AG04449 (cell line): ENCODE results near the gene PRAMEF2.
"Not testable (repeated sequence)": the region's sequence is repeated elsewhere in the genome, so short reads cannot be mapped to it uniquely, and the experiment has no call there.

Experiments used
- CTCF ChIA-PET: fragments of 350-600 bp; formaldehyde crosslinking; extraction: SDS; loops from one replicate; lab custom pipeline; 2021; ENCODE audit warnings: antibody characterized with exemption; lab: Yijun Ruan, JAX
- POLR2A ChIA-PET: fragments of 400-600, 350-600 bp; formaldehyde crosslinking; extraction: SDS; loops from one replicate; lab custom pipeline; 2020; ENCODE audit warnings: antibody characterized with exemption, inconsistent platforms; lab: Yijun Ruan, JAX
- DNase-seq: peaks from one replicate; pipeline ENCODE4 v3.0.0-alpha.2; 2010; ENCODE audit warnings: low read depth, low spot score
- H3K4me3 ChIP-seq: 2 replicates; pipeline ENCODE4 v1.5.1; 2011; ENCODE audit warnings: low read depth, mild to moderate bottlenecking, control low read depth, low read length
- TF ChIP-seq, protein P1 (sequence below): IDR thresholded peaks from one replicate; pipeline ENCODE4 v1.5.1; 2011; ENCODE audit warnings: mild to moderate bottlenecking, moderate library complexity, low read length, control low read depth, inconsistent platforms; ENCODE audit not compliant: insufficient read depth; ENCODE audit errors: missing control alignments

Gene PRAMEF2, protein sequence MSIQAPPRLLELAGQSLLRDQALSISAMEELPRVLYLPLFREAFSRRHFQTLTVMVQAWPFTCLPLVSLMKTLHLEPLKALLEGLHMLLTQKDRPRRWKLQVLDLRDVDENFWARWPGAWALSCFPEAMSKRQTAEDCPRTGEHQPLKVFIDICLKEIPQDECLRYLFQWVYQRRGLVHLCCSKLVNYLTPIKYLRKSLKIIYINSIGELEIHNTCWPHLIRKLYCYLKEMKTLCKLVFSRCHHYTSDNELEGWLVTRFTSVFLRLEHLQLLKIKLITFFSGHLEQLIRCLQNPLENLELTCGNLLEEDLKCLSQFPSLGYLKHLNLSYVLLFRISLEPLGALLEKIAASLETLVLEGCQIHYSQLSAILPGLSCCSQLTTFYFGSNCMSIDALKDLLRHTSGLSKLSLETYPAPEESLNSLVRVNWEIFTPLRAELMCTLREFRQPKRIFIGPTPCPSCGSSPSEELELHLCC

DNA sequence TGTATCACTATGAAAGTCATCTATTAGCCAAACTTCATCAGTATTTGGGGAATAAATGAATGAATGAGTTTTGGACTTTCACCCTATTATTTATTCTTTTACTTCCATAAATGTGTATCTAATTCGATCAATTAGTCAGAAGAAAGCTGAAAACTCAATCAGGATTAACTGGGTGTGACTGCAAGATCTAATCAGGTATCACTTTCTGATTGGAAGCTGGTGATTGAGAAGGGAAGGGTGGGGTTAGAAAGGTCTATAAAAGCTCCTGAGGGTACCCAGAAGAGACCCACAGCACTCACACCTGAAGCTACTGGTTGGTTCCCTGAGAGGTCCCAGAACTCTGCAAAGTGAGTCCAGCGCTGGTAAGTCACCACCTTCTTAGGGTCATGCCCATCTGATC is at the start of gene PRAMEF2:
Gene PRAMEF2 (plus strand): TSS at position 301 of the 400 bp plus-strand sequence. CDS start 1,924 bp downstream, outside the sequence.
- H3K4me3 ChIP-seq, CTCF ChIA-PET, DNase-seq, POLR2A ChIA-PET: not testable (repeated sequence)

DNA sequence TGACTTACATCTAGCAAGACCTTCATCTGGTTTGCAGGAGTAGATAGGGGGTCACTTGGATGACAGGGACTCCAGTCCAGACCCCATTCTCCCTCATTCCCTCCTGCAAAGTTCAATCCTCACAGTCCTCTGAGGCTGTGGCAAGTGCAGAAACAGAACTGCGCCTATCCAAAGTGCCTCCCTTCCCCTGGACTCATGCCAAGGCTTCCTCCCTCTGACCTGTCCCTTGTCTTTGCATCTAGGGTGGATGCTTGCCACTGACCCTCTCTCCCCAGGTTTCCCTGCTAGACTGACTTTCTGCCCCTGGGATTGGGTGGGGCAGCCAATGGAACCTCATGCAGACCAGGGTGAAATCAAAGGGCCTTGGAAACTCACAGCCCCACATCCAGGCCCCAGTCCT is 47.0 kb upstream of the PRAMEF2 start:
- no peak for DNase-seq
- ChIA-PET POLR2A (no interaction called here), CTCF (no interaction called here)
- TF ChIP-seq, protein P1, sequence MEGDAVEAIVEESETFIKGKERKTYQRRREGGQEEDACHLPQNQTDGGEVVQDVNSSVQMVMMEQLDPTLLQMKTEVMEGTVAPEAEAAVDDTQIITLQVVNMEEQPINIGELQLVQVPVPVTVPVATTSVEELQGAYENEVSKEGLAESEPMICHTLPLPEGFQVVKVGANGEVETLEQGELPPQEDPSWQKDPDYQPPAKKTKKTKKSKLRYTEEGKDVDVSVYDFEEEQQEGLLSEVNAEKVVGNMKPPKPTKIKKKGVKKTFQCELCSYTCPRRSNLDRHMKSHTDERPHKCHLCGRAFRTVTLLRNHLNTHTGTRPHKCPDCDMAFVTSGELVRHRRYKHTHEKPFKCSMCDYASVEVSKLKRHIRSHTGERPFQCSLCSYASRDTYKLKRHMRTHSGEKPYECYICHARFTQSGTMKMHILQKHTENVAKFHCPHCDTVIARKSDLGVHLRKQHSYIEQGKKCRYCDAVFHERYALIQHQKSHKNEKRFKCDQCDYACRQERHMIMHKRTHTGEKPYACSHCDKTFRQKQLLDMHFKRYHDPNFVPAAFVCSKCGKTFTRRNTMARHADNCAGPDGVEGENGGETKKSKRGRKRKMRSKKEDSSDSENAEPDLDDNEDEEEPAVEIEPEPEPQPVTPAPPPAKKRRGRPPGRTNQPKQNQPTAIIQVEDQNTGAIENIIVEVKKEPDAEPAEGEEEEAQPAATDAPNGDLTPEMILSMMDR, result no peak
- H3K4me3 ChIP-seq, result no peak overlapping the region

DNA sequence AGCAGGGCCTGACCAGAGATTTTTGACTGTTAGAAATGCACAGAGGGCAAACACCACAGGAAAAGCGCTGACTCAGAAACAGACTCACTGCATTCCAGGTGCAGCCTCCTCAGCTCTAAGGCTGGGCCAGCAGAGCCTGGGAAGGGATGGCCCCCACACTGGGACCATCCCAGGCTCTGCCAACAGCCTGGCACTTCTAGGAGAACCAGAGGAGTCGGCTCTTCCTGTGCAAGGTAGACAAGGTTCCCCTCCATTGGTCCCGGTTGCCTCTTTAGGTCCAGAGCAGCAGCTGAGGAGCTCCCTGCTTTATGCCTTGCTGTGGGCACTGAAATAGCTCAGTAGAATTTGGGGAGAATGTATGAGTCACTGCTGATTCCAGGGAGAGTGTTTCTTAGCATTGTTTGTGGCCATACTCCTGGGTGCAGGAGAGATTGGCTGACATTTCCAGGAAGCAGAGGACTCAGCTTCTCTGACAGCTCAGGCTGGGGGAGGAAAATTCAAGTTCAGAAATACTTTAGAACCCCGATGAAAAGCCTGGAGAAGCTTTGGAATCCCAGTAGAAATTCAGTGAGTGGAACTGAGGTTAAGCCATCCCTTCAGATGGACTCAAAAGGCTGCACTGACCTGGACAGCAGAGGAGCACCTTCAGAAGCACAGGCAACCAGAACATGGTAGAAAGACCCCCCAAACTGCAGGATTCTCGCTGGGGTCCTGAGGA is 46.0 kb upstream of the PRAMEF2 start:
- DNase-seq, result no peak
- TF ChIP-seq, protein P1, result no peak
- ChIA-PET POLR2A (no interaction called here), CTCF (no interaction called here)
- no peak overlapping the region for H3K4me3 ChIP-seq

DNA sequence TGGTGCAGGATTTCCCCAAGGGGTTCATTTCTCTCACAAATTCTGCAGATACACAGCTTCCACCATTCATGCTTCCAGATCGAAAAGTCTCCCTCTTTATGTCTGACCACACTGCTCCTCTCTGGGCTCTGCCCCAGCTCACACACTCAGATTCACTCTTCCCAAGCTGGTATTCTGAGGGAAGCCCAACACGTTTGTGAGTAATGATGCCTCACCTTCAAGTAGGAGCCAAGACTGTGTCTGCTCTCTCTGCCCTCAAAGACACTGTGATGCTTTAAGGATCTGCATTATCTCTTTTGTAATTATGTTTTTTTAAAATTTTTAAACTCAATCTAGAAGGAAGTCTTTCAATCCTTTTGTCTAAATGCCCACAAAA is 45.5 kb upstream of the PRAMEF2 start:
- TF ChIP-seq, protein P1, result no peak
- ChIA-PET CTCF (no interaction called here), POLR2A (no interaction called here)
- no peak for DNase-seq
- H3K4me3 ChIP-seq, result no peak overlapping the region

DNA sequence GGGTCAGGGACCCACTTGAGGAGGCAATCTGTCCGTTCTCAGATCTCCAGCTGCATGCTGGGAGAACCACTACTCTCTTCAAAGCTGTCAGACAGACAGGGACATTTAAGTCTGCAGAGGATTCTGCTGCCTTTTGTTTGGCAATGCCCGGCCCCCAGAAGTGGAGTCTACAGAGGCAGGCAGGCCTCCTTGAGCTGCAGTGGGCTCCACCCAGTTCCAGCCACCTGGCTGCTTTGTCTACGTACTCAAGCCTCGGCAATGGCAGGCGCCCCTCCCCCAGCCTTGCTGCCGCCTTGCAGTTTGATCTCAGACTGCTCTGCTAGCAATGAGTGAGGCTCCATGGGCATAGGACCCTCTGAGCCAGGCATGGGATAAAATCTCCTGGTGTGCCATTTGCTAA is 37.8 kb upstream of the PRAMEF2 start:
- DNase-seq, POLR2A ChIA-PET, H3K4me3 ChIP-seq, CTCF ChIA-PET: not testable (repeated sequence)

DNA sequence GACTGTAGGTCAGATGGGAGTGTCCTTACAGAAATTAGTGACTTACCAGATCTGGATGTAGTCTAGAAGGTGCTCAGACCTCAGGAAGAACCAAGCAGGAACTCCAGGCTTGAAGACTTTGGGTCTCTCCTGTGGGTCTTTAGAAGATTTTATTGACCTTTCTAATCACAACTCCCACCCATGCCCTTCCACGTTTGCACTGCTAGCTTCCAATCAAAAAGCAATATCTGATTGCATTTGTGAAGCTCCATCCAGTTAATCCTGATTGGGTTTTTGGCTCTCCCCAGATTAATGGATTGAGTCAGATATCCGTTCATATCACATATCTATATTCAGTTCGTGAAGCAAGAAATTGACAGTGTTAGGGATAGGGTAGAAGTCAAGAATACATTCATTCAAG is 25.6 kb upstream of the PRAMEF2 start, which contains the start of gene PRAMEF11:
Gene PRAMEF11 (minus strand): TSS at position 101 of the 400 bp plus-strand sequence. CDS start 2,621 bp downstream, outside the sequence.
- POLR2A ChIA-PET, H3K4me3 ChIP-seq, CTCF ChIA-PET, DNase-seq: not testable (repeated sequence)

DNA sequence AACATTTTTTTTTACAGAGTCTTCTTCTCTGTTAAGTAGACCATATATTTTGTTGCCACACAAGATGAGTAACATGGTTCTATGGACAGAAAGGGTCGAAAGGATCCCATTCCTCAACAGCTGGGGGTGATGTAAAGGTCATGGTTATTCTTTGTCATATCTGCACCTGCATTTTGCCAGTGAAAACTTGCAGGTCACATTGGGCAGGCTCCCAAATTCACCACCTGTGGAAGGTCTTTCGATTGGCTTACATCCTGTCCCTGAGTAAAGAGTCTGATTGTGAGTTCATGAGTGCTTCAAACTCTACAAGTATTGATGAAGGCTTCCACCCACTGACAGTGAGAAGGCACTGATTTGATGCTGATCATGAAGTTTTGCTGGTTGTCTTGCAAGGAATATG is 23.6 kb upstream of the PRAMEF2 start:
- POLR2A ChIA-PET, DNase-seq, CTCF ChIA-PET: not testable (repeated sequence)

DNA sequence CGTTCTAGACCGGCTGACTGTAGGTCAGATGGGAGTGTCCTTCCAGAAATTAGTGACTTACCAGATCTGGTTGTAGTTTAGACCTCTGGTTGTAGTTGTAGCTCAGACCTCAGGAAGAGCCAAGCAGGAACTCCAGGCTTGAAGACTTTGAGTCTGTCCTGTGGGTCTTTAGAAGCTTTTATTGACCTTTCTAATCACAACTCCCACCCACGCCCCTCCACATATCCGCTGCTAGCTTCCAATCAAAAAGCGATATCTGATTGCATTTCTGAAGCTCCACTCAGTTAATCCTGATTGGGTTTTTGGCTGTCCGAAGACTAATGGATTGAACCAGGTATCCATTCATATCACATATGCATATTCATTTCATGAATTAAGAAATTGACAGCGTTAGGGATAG is 8.3 kb upstream of the PRAMEF2 start, which contains the start of gene HNRNPCL1:
Gene HNRNPCL1 (minus strand): TSS at position 101 of the 400 bp plus-strand sequence. CDS start 431 bp downstream, outside the sequence.
- CTCF ChIA-PET, H3K4me3 ChIP-seq, DNase-seq, POLR2A ChIA-PET: not testable (repeated sequence)

More for the DNA sequence above, 23.6 kb upstream of the PRAMEF2 start:
- not testable (repeated sequence) for H3K4me3 ChIP-seq

DNA sequence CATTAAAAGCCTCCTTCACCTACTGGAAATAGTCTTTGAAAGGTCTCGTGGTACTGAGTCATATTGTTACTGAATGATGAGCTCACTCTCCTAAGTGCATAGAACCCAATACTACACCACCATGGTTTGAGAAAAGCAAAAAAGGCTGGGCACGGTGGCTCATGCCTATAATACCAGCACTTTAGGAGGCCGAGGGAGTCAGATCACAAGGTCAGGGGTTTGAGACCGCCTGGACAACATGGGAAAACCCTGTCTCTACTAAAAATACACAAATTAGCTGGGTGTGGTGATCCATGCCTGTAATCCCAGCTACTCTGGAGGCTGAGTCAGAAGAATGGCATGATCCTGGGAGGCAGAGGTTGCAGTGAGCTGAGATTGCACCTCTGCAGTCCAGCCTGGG is 5.1 kb upstream of the PRAMEF2 start:
- H3K4me3 ChIP-seq, result no peak overlapping the region
- CTCF ChIA-PET, result no interaction called here
- TF ChIP-seq, protein P1, result no peak
- no peak for DNase-seq
- POLR2A ChIA-PET, result no interaction called here

DNA sequence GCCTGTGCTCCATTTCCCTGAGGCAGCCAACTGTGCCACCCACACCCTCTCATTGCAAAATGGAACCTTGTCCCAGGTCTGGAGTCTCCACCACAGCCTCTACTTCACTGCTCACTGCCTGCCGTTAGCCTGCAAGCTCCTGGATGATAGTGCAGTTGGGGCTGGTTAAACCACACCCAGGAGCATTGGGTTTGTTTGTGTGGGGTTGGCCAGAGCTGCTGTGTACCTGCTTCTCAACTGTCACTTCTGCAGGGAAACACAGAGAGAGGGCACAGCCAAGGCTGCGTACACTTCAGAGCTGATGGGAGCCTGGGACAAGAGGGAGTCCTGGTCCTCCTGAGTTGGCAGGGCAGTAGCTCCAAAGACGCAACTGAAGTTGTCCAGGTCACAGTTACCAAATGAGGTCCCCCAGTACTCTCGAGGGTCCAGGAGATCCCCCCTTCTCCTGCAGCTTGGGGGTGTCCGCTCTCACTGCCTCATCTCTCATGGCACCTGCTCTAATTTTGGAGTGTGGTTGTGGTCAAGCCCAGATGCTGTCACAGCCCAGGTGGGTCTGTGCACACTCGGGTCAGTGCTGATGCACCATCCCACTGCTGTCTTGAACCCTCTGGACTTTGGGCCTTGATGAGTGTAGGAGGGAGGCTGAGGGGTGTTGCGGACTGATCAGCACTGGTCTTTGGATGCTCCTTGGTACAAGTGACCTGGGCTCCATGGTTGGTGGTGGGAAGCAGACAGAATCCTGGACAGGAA is 6.4 kb downstream of the PRAMEF2 start:
- POLR2A ChIA-PET, CTCF ChIA-PET, H3K4me3 ChIP-seq, DNase-seq: not testable (repeated sequence)

DNA sequence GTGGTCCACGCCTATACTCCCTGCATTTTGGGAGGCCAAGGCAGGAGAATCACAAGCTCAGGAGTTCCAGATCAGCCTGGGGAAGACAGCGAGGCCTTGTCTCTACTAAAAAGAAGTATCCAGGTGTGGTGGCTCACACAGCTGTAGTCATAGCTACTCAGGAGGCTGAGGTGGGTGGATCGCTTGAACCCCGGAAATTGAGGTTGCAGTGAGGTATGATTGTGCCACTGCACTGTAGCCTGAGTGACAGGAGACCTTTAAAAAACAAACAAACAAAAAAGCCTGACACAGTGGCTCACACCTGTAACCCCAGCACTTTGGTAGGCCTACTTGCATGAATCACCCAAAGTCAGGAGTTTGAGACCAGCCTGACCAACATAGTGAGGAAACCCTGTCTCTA is 21.6 kb downstream of the PRAMEF2 start:
- POLR2A ChIA-PET, H3K4me3 ChIP-seq, CTCF ChIA-PET, DNase-seq: not testable (repeated sequence)
